ENCODE measurements around the gene PLCD3. TPM values are rescaled to one million over a fixed set of nuclear protein-coding genes. Genes with fewer than 3 reads are reported as not detected.

Gene PLCD3
- total and polyA plus RNA-seq, 2 of the 13 experiments (the other 11 are each of a cell fraction or from before 2014, with no cell fraction given), result 11.3 to 39.1 TPM

DNA sequence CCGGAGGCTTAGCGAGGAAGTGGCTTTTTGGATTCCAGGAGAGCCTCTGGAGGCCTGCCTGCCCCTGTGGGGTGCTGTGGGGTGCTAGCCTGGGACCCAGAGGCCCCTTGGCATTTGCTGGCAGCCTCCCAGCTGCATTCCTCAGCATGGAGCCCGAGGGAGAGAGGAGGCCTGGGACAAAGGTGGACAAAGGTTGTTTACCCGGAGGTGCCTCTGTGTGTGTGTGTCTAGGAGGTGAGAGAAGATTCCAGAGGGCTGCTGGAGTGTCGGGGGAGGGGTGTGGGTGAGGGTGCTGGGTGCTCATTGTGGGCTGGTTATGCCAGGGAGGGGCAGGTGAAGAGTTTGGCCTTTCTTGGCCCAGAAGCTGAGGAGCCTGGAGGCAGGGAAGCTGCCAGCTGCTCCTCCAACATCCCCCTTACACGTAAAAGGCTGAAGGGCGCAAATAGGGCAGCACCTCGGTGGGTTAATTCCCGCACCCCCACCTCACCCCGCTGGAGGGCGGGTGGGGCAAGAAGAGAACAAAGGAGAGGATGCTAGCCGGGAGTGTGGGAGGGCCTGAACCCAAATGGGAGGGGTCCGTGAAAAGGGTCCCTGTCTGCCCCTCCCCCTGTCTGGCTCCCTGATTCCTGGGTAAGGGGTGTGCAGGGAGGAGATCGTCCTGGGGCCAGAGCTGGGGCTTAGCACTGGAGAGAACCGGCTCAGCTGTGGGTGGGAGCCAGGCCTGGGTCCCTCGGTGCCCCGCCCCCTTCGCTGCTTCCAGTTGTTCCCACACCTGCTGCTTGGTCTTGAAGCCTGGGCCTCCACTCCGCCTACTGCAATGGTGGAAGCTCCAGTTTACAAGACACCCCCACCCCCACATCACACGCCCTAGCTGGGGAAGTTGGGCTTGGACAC, 39.3 kb upstream of the PLCD3 start (continued):
- TF ChIP-seq, protein P1, sequence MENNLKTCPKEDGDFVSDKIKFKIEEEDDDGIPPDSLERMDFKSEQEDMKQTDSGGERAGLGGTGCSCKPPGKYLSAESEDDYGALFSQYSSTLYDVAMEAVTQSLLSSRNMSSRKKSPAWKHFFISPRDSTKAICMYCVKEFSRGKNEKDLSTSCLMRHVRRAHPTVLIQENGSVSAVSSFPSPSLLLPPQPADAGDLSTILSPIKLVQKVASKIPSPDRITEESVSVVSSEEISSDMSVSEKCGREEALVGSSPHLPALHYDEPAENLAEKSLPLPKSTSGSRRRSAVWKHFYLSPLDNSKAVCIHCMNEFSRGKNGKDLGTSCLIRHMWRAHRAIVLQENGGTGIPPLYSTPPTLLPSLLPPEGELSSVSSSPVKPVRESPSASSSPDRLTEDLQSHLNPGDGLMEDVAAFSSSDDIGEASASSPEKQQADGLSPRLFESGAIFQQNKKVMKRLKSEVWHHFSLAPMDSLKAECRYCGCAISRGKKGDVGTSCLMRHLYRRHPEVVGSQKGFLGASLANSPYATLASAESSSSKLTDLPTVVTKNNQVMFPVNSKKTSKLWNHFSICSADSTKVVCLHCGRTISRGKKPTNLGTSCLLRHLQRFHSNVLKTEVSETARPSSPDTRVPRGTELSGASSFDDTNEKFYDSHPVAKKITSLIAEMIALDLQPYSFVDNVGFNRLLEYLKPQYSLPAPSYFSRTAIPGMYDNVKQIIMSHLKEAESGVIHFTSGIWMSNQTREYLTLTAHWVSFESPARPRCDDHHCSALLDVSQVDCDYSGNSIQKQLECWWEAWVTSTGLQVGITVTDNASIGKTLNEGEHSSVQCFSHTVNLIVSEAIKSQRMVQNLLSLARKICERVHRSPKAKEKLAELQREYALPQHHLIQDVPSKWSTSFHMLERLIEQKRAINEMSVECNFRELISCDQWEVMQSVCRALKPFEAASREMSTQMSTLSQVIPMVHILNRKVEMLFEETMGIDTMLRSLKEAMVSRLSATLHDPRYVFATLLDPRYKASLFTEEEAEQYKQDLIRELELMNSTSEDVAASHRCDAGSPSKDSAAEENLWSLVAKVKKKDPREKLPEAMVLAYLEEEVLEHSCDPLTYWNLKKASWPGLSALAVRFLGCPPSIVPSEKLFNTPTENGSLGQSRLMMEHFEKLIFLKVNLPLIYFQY (CRISPR knock-in tag; IDR thresholded peaks at IDR 0.05; ENCODE audit: borderline replicate concordance), result 0 out of 2 replicates have a peak, but pooled peaks have one; percentile 54
- peak; percentile 29; the same call in 1 of the 2 replicates for TF ChIP-seq MED13 (CRISPR knock-in tag; IDR thresholded peaks at IDR 0.05)
- TF ChIP-seq SKI (IDR thresholded peaks at IDR 0.05; ENCODE audit: partially characterized antibody), result peak; percentile 51
- TF ChIP-seq CTCF (CRISPR knock-in tag; IDR thresholded peaks at IDR 0.05), result peak; percentile 27
- TF ChIP-seq CBX2 (IDR thresholded peaks at IDR 0.05; ENCODE audit: low read depth, low read length), result no peak
- peak; percentile 87 for TF ChIP-seq CBX2 (CRISPR knock-in tag; IDR thresholded peaks at IDR 0.05; ENCODE audit: low read depth)
- TF ChIP-seq RELA (CRISPR knock-in tag; IDR thresholded peaks at IDR 0.05), result no peak
- no peak for TF ChIP-seq POLR2AphosphoS2 (IDR thresholded peaks at IDR 0.05; ENCODE audit: low read depth, low read length)
- TF ChIP-seq, protein P2, sequence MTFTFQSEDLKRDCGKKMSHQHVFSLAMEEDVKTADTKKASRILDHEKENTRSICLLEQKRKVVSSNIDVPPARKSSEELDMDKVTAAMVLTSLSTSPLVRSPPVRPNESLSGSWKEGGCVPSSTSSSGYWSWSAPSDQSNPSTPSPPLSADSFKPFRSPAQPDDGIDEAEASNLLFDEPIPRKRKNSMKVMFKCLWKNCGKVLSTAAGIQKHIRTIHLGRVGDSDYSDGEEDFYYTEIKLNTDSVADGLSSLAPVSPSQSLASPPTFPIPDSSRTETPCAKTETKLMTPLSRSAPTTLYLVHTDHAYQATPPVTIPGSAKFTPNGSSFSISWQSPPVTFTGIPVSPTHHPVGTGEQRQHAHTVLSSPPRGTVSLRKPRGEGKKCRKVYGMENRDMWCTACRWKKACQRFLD (CRISPR knock-in tag; IDR thresholded peaks at IDR 0.05; ENCODE audit: borderline replicate concordance), result no peak
- TF ChIP-seq, protein P3, sequence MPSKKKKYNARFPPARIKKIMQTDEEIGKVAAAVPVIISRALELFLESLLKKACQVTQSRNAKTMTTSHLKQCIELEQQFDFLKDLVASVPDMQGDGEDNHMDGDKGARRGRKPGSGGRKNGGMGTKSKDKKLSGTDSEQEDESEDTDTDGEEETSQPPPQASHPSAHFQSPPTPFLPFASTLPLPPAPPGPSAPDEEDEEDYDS (CRISPR knock-in tag; IDR thresholded peaks at IDR 0.05), result peak; percentile 36; the same call in 1 of the 2 replicates
- TF ChIP-seq ZNF335 (CRISPR knock-in tag; IDR thresholded peaks at IDR 0.05), result no peak
- no peak for TF ChIP-seq TBL1XR1 (IDR thresholded peaks at IDR 0.05; ENCODE audit: borderline replicate concordance, low read length, partially characterized antibody)
- no peak for TF ChIP-seq HOXA5 (CRISPR knock-in tag; IDR thresholded peaks at IDR 0.05)
- TF ChIP-seq GTF2F1 (IDR thresholded peaks at IDR 0.05; ENCODE audit: low read length), result no peak
- no peak for TF ChIP-seq TRAFD1 (CRISPR knock-in tag; IDR thresholded peaks at IDR 0.05; ENCODE audit: borderline replicate concordance)
- TF ChIP-seq, protein P4, sequence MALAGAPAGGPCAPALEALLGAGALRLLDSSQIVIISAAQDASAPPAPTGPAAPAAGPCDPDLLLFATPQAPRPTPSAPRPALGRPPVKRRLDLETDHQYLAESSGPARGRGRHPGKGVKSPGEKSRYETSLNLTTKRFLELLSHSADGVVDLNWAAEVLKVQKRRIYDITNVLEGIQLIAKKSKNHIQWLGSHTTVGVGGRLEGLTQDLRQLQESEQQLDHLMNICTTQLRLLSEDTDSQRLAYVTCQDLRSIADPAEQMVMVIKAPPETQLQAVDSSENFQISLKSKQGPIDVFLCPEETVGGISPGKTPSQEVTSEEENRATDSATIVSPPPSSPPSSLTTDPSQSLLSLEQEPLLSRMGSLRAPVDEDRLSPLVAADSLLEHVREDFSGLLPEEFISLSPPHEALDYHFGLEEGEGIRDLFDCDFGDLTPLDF (CRISPR knock-in tag; IDR thresholded peaks at IDR 0.05), result no peak
- peak; percentile 66 for TF ChIP-seq HMG20A (CRISPR knock-in tag; IDR thresholded peaks at IDR 0.05; ENCODE audit: borderline replicate concordance)
- TF ChIP-seq ZNF879 (CRISPR knock-in tag; IDR thresholded peaks at IDR 0.05), result 0 out of 2 replicates have a peak, but pooled peaks have one; percentile 49
